Ishikawa (cell line): ENCODE results near the gene CCT2.

Experiments used
- RAD21 ChIP-seq: IDR thresholded peaks from 2 replicates; pipeline ENCODE4 v1.6.1; 2012; ENCODE audit warnings: low read depth
- REST ChIP-seq: IDR thresholded peaks from 2 replicates; pipeline ENCODE4 v1.6.1; 2012; ENCODE audit warnings: low read depth, mild to moderate bottlenecking
- TCF12 ChIP-seq: IDR thresholded peaks from 2 replicates; pipeline ENCODE4 v1.6.1; 2012; ENCODE audit warnings: low read depth
- YY1 ChIP-seq: IDR thresholded peaks from 2 replicates; pipeline ENCODE4 v1.6.1; 2012; ENCODE audit warnings: low read depth

- TF ChIP-seq REST (no peak), RAD21 (no peak), YY1 (no peak), TCF12 (no peak)
These were observed 38.7 kb downstream of the CCT2 start for GRCh38 chr12:69623970-69624369.
